ENCODE measurements around the gene NHS. TPM values are rescaled to one million over a fixed set of nuclear protein-coding genes. Genes with fewer than 3 reads are reported as not detected.
A peak's percentile ranks its signal among the peaks of the same experiment; 100 is the strongest.

Gene NHS
- total RNA-seq, 1 experiment from 2014 or later: 5.7 TPM

DNA sequence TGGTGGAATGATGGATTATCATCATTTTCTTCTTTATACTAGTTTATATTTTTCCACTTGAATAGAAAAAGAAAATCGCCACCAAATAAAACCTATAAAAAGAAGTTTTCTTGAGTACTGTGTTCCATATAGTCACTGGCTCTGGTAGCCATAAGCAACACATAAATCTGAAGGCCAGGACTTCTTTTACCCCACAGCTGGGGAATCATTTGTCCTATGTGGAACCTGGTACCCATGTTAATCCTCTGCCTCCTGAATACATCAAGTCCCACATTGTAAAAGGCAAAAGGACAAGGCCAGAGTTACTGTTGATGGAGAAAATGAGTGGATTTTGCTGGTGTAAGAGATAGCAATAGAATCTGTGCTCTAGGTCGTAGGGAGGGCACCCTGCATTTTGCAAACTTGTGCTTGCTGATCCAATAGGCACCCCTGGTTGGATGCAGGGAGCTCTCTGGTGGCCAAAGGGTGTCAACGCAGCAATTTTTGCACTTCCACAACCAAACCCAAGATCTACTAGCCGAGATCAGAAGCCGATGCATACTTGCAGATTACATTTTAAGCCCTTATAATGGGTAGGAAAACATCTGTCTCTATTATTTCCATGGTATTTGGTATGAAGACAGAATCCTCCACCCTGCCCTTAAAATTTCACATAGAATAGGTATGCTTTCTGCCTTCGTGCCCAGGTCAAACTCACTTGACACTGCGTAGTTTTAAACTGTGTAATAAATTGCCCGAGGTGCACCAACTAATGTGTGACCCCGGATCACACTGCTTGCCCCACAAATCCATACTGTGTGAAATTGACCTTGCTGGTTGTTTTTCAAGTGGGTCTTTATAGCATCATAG lies 216.1 kb downstream of the NHS start:
- ChIA-PET RAD21 (ENCODE audit: low non-redundant PET in 1 of 2, low total read pairs in 2 of 2, uncharacterized antibody in 2 of 2, unreplicated experiment in 2 of 2) (no interaction called here), POLR2A (no interaction called here), CTCF (interaction anchor here (0.6 to 1.7 kb wide), 3 partner anchors 49 to 349 kb away, joined by 3 to 5 read pairs (median 3); no protein-coding TSS in a partner anchor)
- H4K20me1 ChIP-seq (ENCODE audit: insufficient read depth): no peaks in the 10 kb centered on the region
- TF ChIP-seq RAD21 (IDR thresholded peaks at IDR 0.05; ENCODE audit: low read depth) (peak; percentile 85), JUND (IDR thresholded peaks at IDR 0.05) (no peak)
- TF ChIP-seq, protein P1, sequence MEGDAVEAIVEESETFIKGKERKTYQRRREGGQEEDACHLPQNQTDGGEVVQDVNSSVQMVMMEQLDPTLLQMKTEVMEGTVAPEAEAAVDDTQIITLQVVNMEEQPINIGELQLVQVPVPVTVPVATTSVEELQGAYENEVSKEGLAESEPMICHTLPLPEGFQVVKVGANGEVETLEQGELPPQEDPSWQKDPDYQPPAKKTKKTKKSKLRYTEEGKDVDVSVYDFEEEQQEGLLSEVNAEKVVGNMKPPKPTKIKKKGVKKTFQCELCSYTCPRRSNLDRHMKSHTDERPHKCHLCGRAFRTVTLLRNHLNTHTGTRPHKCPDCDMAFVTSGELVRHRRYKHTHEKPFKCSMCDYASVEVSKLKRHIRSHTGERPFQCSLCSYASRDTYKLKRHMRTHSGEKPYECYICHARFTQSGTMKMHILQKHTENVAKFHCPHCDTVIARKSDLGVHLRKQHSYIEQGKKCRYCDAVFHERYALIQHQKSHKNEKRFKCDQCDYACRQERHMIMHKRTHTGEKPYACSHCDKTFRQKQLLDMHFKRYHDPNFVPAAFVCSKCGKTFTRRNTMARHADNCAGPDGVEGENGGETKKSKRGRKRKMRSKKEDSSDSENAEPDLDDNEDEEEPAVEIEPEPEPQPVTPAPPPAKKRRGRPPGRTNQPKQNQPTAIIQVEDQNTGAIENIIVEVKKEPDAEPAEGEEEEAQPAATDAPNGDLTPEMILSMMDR (IDR thresholded peaks at IDR 0.05 in 2 of 3, conservative IDR thresholded peaks at IDR 0.05 in 1 of 3; ENCODE audit: borderline replicate concordance in 1 of 3, insufficient read depth in 1 of 3, low read depth in 2 of 3, low read length in 2 of 3): peak; percentile 59 to 65 (median 63); a peak in 5 of 6 replicates
- intact Hi-C loops (cut with micrococcal nuclease): loop anchor here (1.0 to 10.0 kb wide), 5 partner anchors 56 to 470 kb away; partner anchors contain the start of gene NHS
- peak; percentile 49 for DNase-seq (ENCODE audit: low read depth, low spot score)
- H3K27me3 ChIP-seq (ENCODE audit: insufficient read depth, low read length): no peaks in the 10 kb centered on the region
- no peak overlapping the region for H2AFZ ChIP-seq (ENCODE audit: low read depth, low read length, poor library complexity, severe bottlenecking)
- H3K36me3 ChIP-seq (ENCODE audit: control insufficient read depth in 1 of 2, insufficient read depth in 2 of 2, low read length in 2 of 2): no peaks in the 10 kb centered on the region
- BruUV-seq (replicated peaks): no TSS peak
- no peaks in the 10 kb centered on the region for H3K9me2 ChIP-seq (ENCODE audit: insufficient read depth)
- peaks cover 0 to 8% of the 10 kb centered on the region in 2 experiments; a peak in 2 of 4 replicates for H3K4me1 ChIP-seq (ENCODE audit: control insufficient read depth in 1 of 2, insufficient read depth in 2 of 2, low read length in 2 of 2)
- peak; percentile 84 for ATAC-seq
- H3K27ac ChIP-seq (ENCODE audit: low read depth, low read length): no peak overlapping the region
- H3K79me2 ChIP-seq (ENCODE audit: insufficient read depth, low read length): no peaks in the 10 kb centered on the region
- no peaks in the 10 kb centered on the region for H3K9me3 ChIP-seq (ENCODE audit: control insufficient read depth in 1 of 2, insufficient read depth in 1 of 2, low read depth in 1 of 2, low read length in 2 of 2)
- H3K4me2 ChIP-seq (ENCODE audit: low read length): peak overlapping the region; percentile 17; the same call in 1 of the 2 replicates
- no peak overlapping the region for H3K9ac ChIP-seq (ENCODE audit: low read length)
- no peak overlapping the region for H3K4me3 ChIP-seq (replicated peaks in 1 of 2; ENCODE audit: low read depth in 1 of 2, low read length in 2 of 2)

DNA sequence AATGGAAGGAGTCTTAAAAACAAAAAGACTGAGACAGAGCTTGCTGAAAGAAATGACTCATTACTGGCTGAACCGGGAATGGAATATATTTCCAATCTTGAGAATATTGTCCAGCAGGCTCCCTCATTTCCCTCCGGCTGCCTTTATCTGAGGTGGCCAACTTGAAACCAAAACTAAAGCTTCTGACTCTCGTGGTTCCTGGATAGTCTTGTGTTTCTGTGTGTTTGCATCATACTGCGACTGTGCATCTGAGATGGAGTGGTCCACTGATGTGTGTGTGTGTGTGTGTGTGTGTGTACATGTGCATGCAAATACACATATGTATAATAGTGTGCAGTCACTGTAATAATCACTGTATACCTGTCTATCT lies 216.7 kb downstream of the NHS start:
- peaks cover 0 to 8% of the 10 kb centered on the region in 2 experiments; a peak in 2 of 4 replicates for H3K4me1 ChIP-seq (ENCODE audit: control insufficient read depth in 1 of 2, insufficient read depth in 2 of 2, low read length in 2 of 2)
- BruUV-seq (replicated peaks): no TSS peak
- H3K9me3 ChIP-seq (ENCODE audit: control insufficient read depth in 1 of 2, insufficient read depth in 1 of 2, low read depth in 1 of 2, low read length in 2 of 2): no peaks in the 10 kb centered on the region
- RAD21 ChIA-PET (ENCODE audit: low non-redundant PET in 1 of 2, low total read pairs in 2 of 2, uncharacterized antibody in 2 of 2, unreplicated experiment in 2 of 2): no interaction called here
- no peaks in the 10 kb centered on the region for H3K79me2 ChIP-seq (ENCODE audit: insufficient read depth, low read length)
- CTCF ChIA-PET: interaction anchor here (0.6 to 1.7 kb wide), 3 partner anchors 50 to 349 kb away, joined by 3 to 5 read pairs (median 3); no protein-coding TSS in a partner anchor
- TF ChIP-seq JUND (IDR thresholded peaks at IDR 0.05): no peak
- TF ChIP-seq EZH2 (IDR thresholded peaks at IDR 0.05): no peak
- TF ChIP-seq EGR1 (IDR thresholded peaks at IDR 0.05; ENCODE audit: low read depth): no peak
- TF ChIP-seq, protein P1 (IDR thresholded peaks at IDR 0.05 in 2 of 3, conservative IDR thresholded peaks at IDR 0.05 in 1 of 3; ENCODE audit: borderline replicate concordance in 1 of 3, insufficient read depth in 1 of 3, low read depth in 2 of 3, low read length in 2 of 3): no peak
- TF ChIP-seq SIN3A (IDR thresholded peaks at IDR 0.05; ENCODE audit: low read depth): no peak
- TF ChIP-seq, protein P2, sequence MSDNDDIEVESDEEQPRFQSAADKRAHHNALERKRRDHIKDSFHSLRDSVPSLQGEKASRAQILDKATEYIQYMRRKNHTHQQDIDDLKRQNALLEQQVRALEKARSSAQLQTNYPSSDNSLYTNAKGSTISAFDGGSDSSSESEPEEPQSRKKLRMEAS (IDR thresholded peaks at IDR 0.05): no peak
- no peak for TF ChIP-seq FOSL1 (IDR thresholded peaks at IDR 0.05; ENCODE audit: low read depth)
- TF ChIP-seq YY1 (IDR thresholded peaks at IDR 0.05; ENCODE audit: extremely low read depth, insufficient replicate concordance, low read depth, low read length): no peak
- TF ChIP-seq, protein P3, sequence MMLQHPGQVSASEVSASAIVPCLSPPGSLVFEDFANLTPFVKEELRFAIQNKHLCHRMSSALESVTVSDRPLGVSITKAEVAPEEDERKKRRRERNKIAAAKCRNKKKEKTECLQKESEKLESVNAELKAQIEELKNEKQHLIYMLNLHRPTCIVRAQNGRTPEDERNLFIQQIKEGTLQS (IDR thresholded peaks at IDR 0.05): no peak
- H3K9ac ChIP-seq (ENCODE audit: low read length): no peak overlapping the region
- H3K9me2 ChIP-seq (ENCODE audit: insufficient read depth): no peaks in the 10 kb centered on the region
- H3K27ac ChIP-seq (ENCODE audit: low read depth, low read length): no peak overlapping the region
- H3K4me2 ChIP-seq (ENCODE audit: low read length): no peak overlapping the region
- no peaks in the 10 kb centered on the region for H3K27me3 ChIP-seq (ENCODE audit: insufficient read depth, low read length)
- no peaks in the 10 kb centered on the region for H3K36me3 ChIP-seq (ENCODE audit: control insufficient read depth in 1 of 2, insufficient read depth in 2 of 2, low read length in 2 of 2)
- no peak for ATAC-seq
- no peak for DNase-seq (ENCODE audit: low read depth, low spot score)
- no peak overlapping the region for H3K4me3 ChIP-seq (replicated peaks in 1 of 2; ENCODE audit: low read depth in 1 of 2, low read length in 2 of 2)
- POLR2A ChIA-PET: no interaction called here
- no peaks in the 10 kb centered on the region for H4K20me1 ChIP-seq (ENCODE audit: insufficient read depth)
- no peak overlapping the region for H2AFZ ChIP-seq (ENCODE audit: low read depth, low read length, poor library complexity, severe bottlenecking)
- intact Hi-C loops (cut with micrococcal nuclease): loop anchor here (1.0 to 10.0 kb wide), 5 partner anchors 56 to 471 kb away; partner anchors contain the start of gene NHS
